ENCODE results near the gene MICB. TPM values are rescaled to one million over a fixed set of nuclear protein-coding genes. Genes with fewer than 3 reads are reported as not detected.

MICB gene
- total RNA-seq, 1 experiment from 2014 or later: 13.2 TPM

GRCh38 chr6:31470801-31471200 is 27.1 kb upstream of the MICB start:
- Histone ChIP-seq H3K27me3 (ENCODE audit: low read length) (no peaks in the 10 kb centered on the region), H3K4me3 (ENCODE audit: low read length) (no peak overlapping the region), H3K36me3 (ENCODE audit: insufficient read depth, low read length) (no peaks in the 10 kb centered on the region), H3K4me1 (ENCODE audit: low read length) (no peaks in the 10 kb centered on the region), H3K4me2 (ENCODE audit: low read depth, low read length, poor library complexity, severe bottlenecking) (no peak overlapping the region), H3K9me2 (replicated peaks; ENCODE audit: insufficient read depth, low read length) (no peaks in the 10 kb centered on the region), H3K9ac (ENCODE audit: low read length) (no peak overlapping the region), H3K9me3 (ENCODE audit: low read length) (no peaks in the 10 kb centered on the region), H3K27ac (ENCODE audit: low read length) (no peak overlapping the region), H2AFZ (ENCODE audit: low read length) (no peak overlapping the region), H4K20me1 (ENCODE audit: insufficient read depth, low read depth, low read length) (no peaks in the 10 kb centered on the region), H3K79me2 (ENCODE audit: low read length) (no peaks in the 10 kb centered on the region)
- no peak for DNase-seq

- no peak for DNase-seq
- no peaks in the 10 kb centered on the region for H3K36me3 ChIP-seq (ENCODE audit: insufficient read depth, low read length)
- H3K9me3 ChIP-seq (ENCODE audit: low read length): no peaks in the 10 kb centered on the region
- H3K9ac ChIP-seq (ENCODE audit: low read length): no peak overlapping the region
- H4K20me1 ChIP-seq (ENCODE audit: insufficient read depth, low read depth, low read length): no peaks in the 10 kb centered on the region
- no peak overlapping the region for H3K4me3 ChIP-seq (ENCODE audit: low read length)
- no peaks in the 10 kb centered on the region for H3K79me2 ChIP-seq (ENCODE audit: low read length)
- H3K4me1 ChIP-seq (ENCODE audit: low read length): no peaks in the 10 kb centered on the region
- no peak overlapping the region for H3K4me2 ChIP-seq (ENCODE audit: low read depth, low read length, poor library complexity, severe bottlenecking)
- H2AFZ ChIP-seq (ENCODE audit: low read length): no peak overlapping the region
- no peaks in the 10 kb centered on the region for H3K9me2 ChIP-seq (replicated peaks; ENCODE audit: insufficient read depth, low read length)
- no peak overlapping the region for H3K27ac ChIP-seq (ENCODE audit: low read length)
- H3K27me3 ChIP-seq (ENCODE audit: low read length): no peaks in the 10 kb centered on the region
These were observed 26.2 kb upstream of the MICB start for GRCh38 chr6:31471711-31472110.

- H4K20me1 ChIP-seq (ENCODE audit: insufficient read depth, low read depth, low read length): no peaks in the 10 kb centered on the region
- H3K9me3 ChIP-seq (ENCODE audit: low read length): no peaks in the 10 kb centered on the region
- no peak overlapping the region for H3K27ac ChIP-seq (ENCODE audit: low read length)
- H3K4me2 ChIP-seq (ENCODE audit: low read depth, low read length, poor library complexity, severe bottlenecking): no peak overlapping the region
- no peaks in the 10 kb centered on the region for H3K36me3 ChIP-seq (ENCODE audit: insufficient read depth, low read length)
- no peaks in the 10 kb centered on the region for H3K79me2 ChIP-seq (ENCODE audit: low read length)
- H3K4me3 ChIP-seq (ENCODE audit: low read length): no peak overlapping the region
- H3K4me1 ChIP-seq (ENCODE audit: low read length): no peaks in the 10 kb centered on the region
- H3K9me2 ChIP-seq (replicated peaks; ENCODE audit: insufficient read depth, low read length): no peaks in the 10 kb centered on the region
- H3K9ac ChIP-seq (ENCODE audit: low read length): no peak overlapping the region
- DNase-seq: no peak
- H3K27me3 ChIP-seq (ENCODE audit: low read length): no peaks in the 10 kb centered on the region
- no peak overlapping the region for H2AFZ ChIP-seq (ENCODE audit: low read length)
These were observed 25.7 kb upstream of the MICB start for GRCh38 chr6:31472259-31472658.

- Histone ChIP-seq H3K4me2 (ENCODE audit: low read depth, low read length, poor library complexity, severe bottlenecking) (no peak overlapping the region), H3K9ac (ENCODE audit: low read length) (no peak overlapping the region), H3K4me1 (ENCODE audit: low read length) (no peaks in the 10 kb centered on the region), H3K9me2 (replicated peaks; ENCODE audit: insufficient read depth, low read length) (no peaks in the 10 kb centered on the region), H3K79me2 (ENCODE audit: low read length) (no peaks in the 10 kb centered on the region), H3K9me3 (ENCODE audit: low read length) (no peaks in the 10 kb centered on the region), H3K4me3 (ENCODE audit: low read length) (no peak overlapping the region), H2AFZ (ENCODE audit: low read length) (no peak overlapping the region), H3K36me3 (ENCODE audit: insufficient read depth, low read length) (no peaks in the 10 kb centered on the region), H3K27ac (ENCODE audit: low read length) (no peak overlapping the region), H4K20me1 (ENCODE audit: insufficient read depth, low read depth, low read length) (no peaks in the 10 kb centered on the region), H3K27me3 (ENCODE audit: low read length) (no peaks in the 10 kb centered on the region)
- no peak for DNase-seq
These were observed 24.7 kb upstream of the MICB start for GRCh38 chr6:31473244-31473643.

- H3K4me3 ChIP-seq (ENCODE audit: low read length): no peak overlapping the region
- no peaks in the 10 kb centered on the region for H3K27me3 ChIP-seq (ENCODE audit: low read length)
- H3K79me2 ChIP-seq (ENCODE audit: low read length): no peaks in the 10 kb centered on the region
- H3K27ac ChIP-seq (ENCODE audit: low read length): no peak overlapping the region
- H3K4me1 ChIP-seq (ENCODE audit: low read length): peaks cover 6% of the 10 kb centered on the region
- no peak overlapping the region for H2AFZ ChIP-seq (ENCODE audit: low read length)
- no peaks in the 10 kb centered on the region for H3K9me2 ChIP-seq (replicated peaks; ENCODE audit: insufficient read depth, low read length)
- no peaks in the 10 kb centered on the region for H3K9me3 ChIP-seq (ENCODE audit: low read length)
- H3K9ac ChIP-seq (ENCODE audit: low read length): no peak overlapping the region
- no peak overlapping the region for H3K4me2 ChIP-seq (ENCODE audit: low read depth, low read length, poor library complexity, severe bottlenecking)
- DNase-seq: no peak
- H3K36me3 ChIP-seq (ENCODE audit: insufficient read depth, low read length): no peaks in the 10 kb centered on the region
- H4K20me1 ChIP-seq (ENCODE audit: insufficient read depth, low read depth, low read length): no peaks in the 10 kb centered on the region
These were observed 23.9 kb upstream of the MICB start for GRCh38 chr6:31473780-31474761.

DNA sequence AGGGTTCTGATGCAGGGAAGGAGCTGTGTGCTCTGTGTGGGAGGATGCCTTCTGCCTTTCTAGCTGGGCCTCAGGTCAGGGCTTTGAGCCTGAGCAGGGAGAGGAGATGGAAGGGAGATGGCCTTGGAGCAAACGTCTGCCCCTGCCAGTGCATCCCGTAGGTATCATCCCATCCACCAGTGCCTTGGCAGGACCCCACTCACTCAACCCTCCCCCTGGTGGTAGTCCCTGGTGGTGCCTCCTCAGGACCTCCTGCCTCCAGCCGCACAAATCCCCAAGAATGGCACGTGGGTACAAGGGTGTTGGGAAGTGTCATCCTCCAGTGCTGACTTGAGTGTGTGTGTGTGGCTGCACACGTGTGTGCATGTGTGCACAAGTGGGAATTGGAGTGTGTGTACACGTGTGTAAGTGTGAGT is 23.1 kb upstream of the MICB start:
- H3K4me1 ChIP-seq (ENCODE audit: low read length): peaks cover 9% of the 10 kb centered on the region
- H4K20me1 ChIP-seq (ENCODE audit: insufficient read depth, low read depth, low read length): no peaks in the 10 kb centered on the region
- H3K36me3 ChIP-seq (ENCODE audit: insufficient read depth, low read length): no peaks in the 10 kb centered on the region
- H3K9me3 ChIP-seq (ENCODE audit: low read length): no peaks in the 10 kb centered on the region
- no peaks in the 10 kb centered on the region for H3K27me3 ChIP-seq (ENCODE audit: low read length)
- H3K4me2 ChIP-seq (ENCODE audit: low read depth, low read length, poor library complexity, severe bottlenecking): no peak overlapping the region
- no peaks in the 10 kb centered on the region for H3K9me2 ChIP-seq (replicated peaks; ENCODE audit: insufficient read depth, low read length)
- no peak overlapping the region for H2AFZ ChIP-seq (ENCODE audit: low read length)
- no peaks in the 10 kb centered on the region for H3K79me2 ChIP-seq (ENCODE audit: low read length)
- H3K27ac ChIP-seq (ENCODE audit: low read length): no peak overlapping the region
- H3K4me3 ChIP-seq (ENCODE audit: low read length): no peak overlapping the region
- no peak overlapping the region for H3K9ac ChIP-seq (ENCODE audit: low read length)
- peak; percentile 59 for DNase-seq

DNA sequence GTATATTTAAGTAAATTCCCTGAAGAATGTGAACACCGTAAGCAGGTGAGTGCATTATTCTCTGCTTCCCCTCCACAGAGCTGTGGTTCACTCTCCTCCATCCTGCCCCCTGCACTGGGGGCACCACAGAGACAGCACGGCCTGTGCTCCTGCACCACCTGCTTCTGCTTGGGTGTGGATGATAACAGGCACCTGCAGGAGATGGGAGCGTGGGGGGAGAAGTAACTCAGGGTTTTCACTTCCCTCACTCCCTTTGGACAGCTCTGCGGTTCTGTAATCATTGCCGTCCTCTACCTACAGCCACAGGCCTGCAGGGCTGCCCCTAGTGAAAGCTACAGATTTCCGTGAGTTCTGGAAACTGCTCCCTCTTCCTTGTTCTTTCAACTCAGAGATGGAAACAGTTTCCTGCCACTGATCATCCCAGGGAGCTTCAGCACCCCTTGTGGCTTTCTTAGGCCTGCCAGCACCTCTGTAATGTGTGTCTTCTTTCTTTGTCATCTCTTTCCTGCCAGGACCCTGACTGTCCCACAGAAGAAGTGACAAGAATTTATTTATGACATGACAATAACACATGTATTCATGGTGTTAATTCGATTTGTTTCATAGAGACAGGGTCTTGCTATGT is 21.3 kb upstream of the MICB start:
- Histone ChIP-seq H3K4me2 (ENCODE audit: low read depth, low read length, poor library complexity, severe bottlenecking) (no peak overlapping the region), H3K27ac (ENCODE audit: low read length) (no peak overlapping the region)

GRCh38 chr6:31477521-31477920 is 20.4 kb upstream of the MICB start:
- H3K9me2 ChIP-seq (replicated peaks; ENCODE audit: insufficient read depth, low read length): no peaks in the 10 kb centered on the region
- H3K4me1 ChIP-seq (ENCODE audit: low read length): peaks cover 9% of the 10 kb centered on the region
- no peaks in the 10 kb centered on the region for H4K20me1 ChIP-seq (ENCODE audit: insufficient read depth, low read depth, low read length)
- H3K4me2 ChIP-seq (ENCODE audit: low read depth, low read length, poor library complexity, severe bottlenecking): no peak overlapping the region
- no peak overlapping the region for H3K4me3 ChIP-seq (ENCODE audit: low read length)
- no peak overlapping the region for H3K27ac ChIP-seq (ENCODE audit: low read length)
- no peaks in the 10 kb centered on the region for H3K27me3 ChIP-seq (ENCODE audit: low read length)
- no peaks in the 10 kb centered on the region for H3K9me3 ChIP-seq (ENCODE audit: low read length)
- H3K9ac ChIP-seq (ENCODE audit: low read length): no peak overlapping the region
- H2AFZ ChIP-seq (ENCODE audit: low read length): no peak overlapping the region
- no peaks in the 10 kb centered on the region for H3K36me3 ChIP-seq (ENCODE audit: insufficient read depth, low read length)
- DNase-seq: no peak
- H3K79me2 ChIP-seq (ENCODE audit: low read length): no peaks in the 10 kb centered on the region

More for the DNA sequence above, 21.3 kb upstream of the MICB start:
- H3K9me3 ChIP-seq (ENCODE audit: low read length): no peaks in the 10 kb centered on the region
- H3K4me3 ChIP-seq (ENCODE audit: low read length): no peak overlapping the region
- no peak overlapping the region for H3K9ac ChIP-seq (ENCODE audit: low read length)
- H3K27me3 ChIP-seq (ENCODE audit: low read length): no peaks in the 10 kb centered on the region
- no peaks in the 10 kb centered on the region for H4K20me1 ChIP-seq (ENCODE audit: insufficient read depth, low read depth, low read length)
- no peak for DNase-seq
- peaks cover 9% of the 10 kb centered on the region for H3K4me1 ChIP-seq (ENCODE audit: low read length)
- no peak overlapping the region for H2AFZ ChIP-seq (ENCODE audit: low read length)
- no peaks in the 10 kb centered on the region for H3K79me2 ChIP-seq (ENCODE audit: low read length)
- H3K9me2 ChIP-seq (replicated peaks; ENCODE audit: insufficient read depth, low read length): no peaks in the 10 kb centered on the region
- H3K36me3 ChIP-seq (ENCODE audit: insufficient read depth, low read length): no peaks in the 10 kb centered on the region
